Endothelial cell of umbilical vein (primary cell): ENCODE measurements around the gene UGT2B28. TPM values are rescaled to one million over a fixed set of nuclear protein-coding genes. Genes with fewer than 3 reads are reported as not detected.
"Not testable (repeated sequence)": the region's sequence is repeated elsewhere in the genome, so short reads cannot be mapped to it uniquely, and the experiment has no call there.

ENCODE experiments used
- BruUV-seq: library from RNA; stranded (reverse); fragments of 400-500 nt; replicated peaks from 2 replicates; lab custom pipeline; 2021; lab: Mats Ljungman, UMichigan
- CTCF ChIA-PET: fragments of 300-600, 350-600 bp; sonication (Branson Sonifier 250); formaldehyde crosslinking; loops from one replicate; lab custom pipeline; 2021; ENCODE audit warnings: antibody characterized with exemption, inconsistent platforms; lab: Charles Lee
- POLR2A ChIA-PET: fragments of 300-600, 350-600 bp; sonication (Branson Sonifier 250); formaldehyde crosslinking; loops from one replicate; lab custom pipeline; 2021; ENCODE audit warnings: antibody characterized with exemption, inconsistent platforms; lab: Charles Lee
- DNase-seq: peaks from one replicate; pipeline ENCODE4 v3.0.0-alpha.2; 2011; ENCODE audit warnings: low read depth, low spot score
- FAIRE-seq: peaks from 2 replicates; lab custom pipeline; 2011; peaks lifted over from hg19 to GRCh38; lab: Jason Lieb, UNC
- H2AFZ ChIP-seq: 2 replicates; pipeline ENCODE4 v1.6.0; 2012; ENCODE audit warnings: low read depth, low read length, control low read depth, inconsistent platforms
- H3K27ac ChIP-seq: 2 replicates; pipeline ENCODE4 v1.5.1; 2011; ENCODE audit warnings: low read depth, mild to moderate bottlenecking, control low read depth, low read length, moderate library complexity; ENCODE audit not compliant: insufficient read depth
- H3K27me3 ChIP-seq, 2 experiments: 2 replicates each; pipeline versions ENCODE4 v1.6.0 to v1.6.1; 2011; ENCODE audit warnings: low read length in 2 of 2, mixed read lengths in 1 of 2; ENCODE audit not compliant: control insufficient read depth in 2 of 2, insufficient read depth in 2 of 2
- H3K36me3 ChIP-seq, 2 experiments: 2 replicates in 1 of 2; 3 replicates in 1 of 2; pipeline ENCODE4 v1.5.1; 2011; ENCODE audit warnings: low read length in 2 of 2, mild to moderate bottlenecking in 1 of 2, moderate library complexity in 1 of 2; ENCODE audit not compliant: control insufficient read depth in 2 of 2, insufficient read depth in 2 of 2; ENCODE audit errors: extremely low read depth in 1 of 2
- H3K4me1 ChIP-seq: 3 replicates; pipeline ENCODE4 v1.5.1; 2011; ENCODE audit warnings: mild to moderate bottlenecking, low read length; ENCODE audit not compliant: control insufficient read depth, insufficient read depth; ENCODE audit errors: extremely low read depth
- H3K4me2 ChIP-seq: 2 replicates; pipeline ENCODE4 v1.6.1; 2011; ENCODE audit warnings: low read length, control low read depth, mixed read lengths; ENCODE audit not compliant: insufficient read depth
- H3K4me3 ChIP-seq, 3 experiments: fragments of 200-600 bp in 1 of 3; sonication (generic), shearing (Covaris generic) in 1 of 3; replicated peaks in 1 of 3; 2 replicates each; pipeline ENCODE4 v1.5.1; 2011 to 2016; ENCODE audit warnings: control low read depth in 3 of 3, low read length in 3 of 3, mild to moderate bottlenecking in 2 of 3, inconsistent platforms in 1 of 3, low read depth in 1 of 3, moderate library complexity in 1 of 3; ENCODE audit not compliant: insufficient read depth in 1 of 3
- H3K79me2 ChIP-seq: 2 replicates; pipeline ENCODE4 v1.6.0; 2012; ENCODE audit warnings: low read length, inconsistent platforms; ENCODE audit not compliant: control insufficient read depth, insufficient read depth
- H3K9ac ChIP-seq: replicated peaks from 2 replicates; pipeline ENCODE3; 2011; ENCODE audit warnings: low read length, control low read depth; ENCODE audit not compliant: insufficient read depth; ENCODE audit errors: extremely low read depth
- H3K9me1 ChIP-seq: replicated peaks from 3 replicates; pipeline ENCODE4 v1.6.0; 2011; ENCODE audit warnings: mild to moderate bottlenecking, low read length; ENCODE audit not compliant: control insufficient read depth, insufficient read depth; ENCODE audit errors: extremely low read depth
- H3K9me3 ChIP-seq: replicated peaks from 2 replicates; pipeline ENCODE4 v1.5.1; 2012; ENCODE audit warnings: low read length, inconsistent platforms; ENCODE audit not compliant: control insufficient read depth, insufficient read depth
- H4K20me1 ChIP-seq: replicated peaks from 2 replicates; pipeline ENCODE3; 2011; ENCODE audit warnings: mild to moderate bottlenecking, low read length; ENCODE audit not compliant: control insufficient read depth, insufficient read depth; ENCODE audit errors: extremely low read depth
- EZH2 ChIP-seq: IDR thresholded peaks from 2 replicates; pipeline ENCODE4 v1.6.1; 2012; ENCODE audit warnings: borderline replicate concordance, low read depth, mild to moderate bottlenecking, moderate library complexity, low read length, inconsistent platforms; ENCODE audit not compliant: severe bottlenecking
- JUN ChIP-seq: IDR thresholded peaks from 2 replicates; pipeline ENCODE4 v1.6.1; 2011; ENCODE audit warnings: borderline replicate concordance, low read depth; ENCODE audit not compliant: insufficient read length, insufficient read depth
- MYC ChIP-seq: IDR thresholded peaks from one replicate; pipeline ENCODE4 v1.6.1; 2011; ENCODE audit warnings: mild to moderate bottlenecking, low read depth, low read length
- POLR2A ChIP-seq: IDR thresholded peaks from 2 replicates; pipeline ENCODE4 v1.6.1; 2012; ENCODE audit warnings: low read depth, mild to moderate bottlenecking, control low read depth, low read length
- POLR2AphosphoS5 ChIP-seq: IDR thresholded peaks from 2 replicates; pipeline ENCODE4 v1.6.1; 2012; ENCODE audit warnings: low read depth, mild to moderate bottlenecking, control low read depth, low read length, moderate library complexity; ENCODE audit not compliant: insufficient read depth
- dilution Hi-C: fragments of 300-500 bp; cut with MboI; formaldehyde crosslinking; loops from one replicate; pipeline ENCODE4 v1.15.0; 2019; ENCODE audit warnings: low sequenced_read_pairs; ENCODE audit not compliant: extremely low pct_ligation_motif_present
- intact Hi-C: fragments of 100-400 bp; cut with micrococcal nuclease; formaldehyde crosslinking; loops from one replicate; pipeline ENCODE4 v1.10.0; 2022
- polyA plus RNA-seq, 4 experiments: library from polyadenylated mRNA; depleted of rRNA in 3 of 4; stranded (reverse) in 3 of 4; unstranded in 1 of 4; fragments of >200 nt; gene quantifications; 2 replicates each; pipeline versions ENCODE4 v1.2.1 to v1.2.3, GENCODE V29; 2011 to 2012; ENCODE audit warnings: missing spikeins in 1 of 4
- total RNA-seq: library from RNA; stranded (reverse); gene quantifications from 2 replicates; pipeline ENCODE4 v1.2.3, GENCODE V29; 2021
- TF ChIP-seq, protein P1 (sequence below), 2 donors: IDR thresholded peaks; 1 replicate in 1 of 2; 2 replicates in 1 of 2; pipeline ENCODE4 v1.5.1; 2011; ENCODE audit warnings: low read length in 2 of 2, mild to moderate bottlenecking in 2 of 2, moderate library complexity in 2 of 2, control low read depth in 1 of 2, inconsistent platforms in 1 of 2, low read depth in 1 of 2; ENCODE audit not compliant: insufficient read depth in 1 of 2; ENCODE audit errors: extremely low read depth in 1 of 2
- TF ChIP-seq, protein P2 (sequence below): IDR thresholded peaks from 2 replicates; pipeline ENCODE4 v1.6.1; 2011; ENCODE audit not compliant: insufficient read depth, insufficient read length

The UGT2B28 gene
- total and polyA plus RNA-seq, 2 donors (not counting 3 experiments of a cell fraction or from before 2014, with no cell fraction given) = not detected

DNA sequence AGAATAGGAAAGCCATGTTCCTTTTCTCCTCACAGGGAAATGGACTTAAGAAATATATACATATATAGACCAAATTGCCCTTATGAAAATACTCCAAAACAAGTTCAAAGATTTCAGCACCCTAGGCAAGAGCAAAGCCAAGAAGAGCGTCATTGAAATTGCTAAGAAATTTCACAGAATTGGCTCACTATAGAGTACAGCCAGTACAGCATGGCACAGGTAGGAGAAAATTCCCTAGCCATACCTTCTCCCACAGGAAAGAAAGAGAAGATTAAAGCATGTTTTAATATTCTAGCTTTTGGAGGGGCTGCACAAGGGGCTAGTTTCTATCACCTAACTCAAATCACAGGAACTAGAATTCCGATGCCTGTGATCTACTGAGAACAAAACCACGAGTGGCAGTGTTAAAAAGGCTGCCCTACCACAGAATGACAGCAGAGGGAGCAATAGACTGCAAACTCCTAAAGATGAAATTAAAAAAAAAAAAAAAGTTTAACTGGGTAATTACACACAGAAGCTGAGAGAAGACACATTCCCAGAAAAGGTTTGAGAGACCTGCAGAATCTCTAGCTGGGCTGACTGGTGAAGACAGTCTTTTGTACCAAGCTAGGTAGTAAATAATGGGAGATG, 37.5 kb downstream of the UGT2B28 start:
- H3K9ac ChIP-seq, H3K79me2 ChIP-seq, H3K4me2 ChIP-seq, dilution Hi-C loops, H3K27me3 ChIP-seq, H3K4me3 ChIP-seq, H3K4me1 ChIP-seq, H4K20me1 ChIP-seq, POLR2A ChIA-PET, BruUV-seq, H2AFZ ChIP-seq, H3K9me3 ChIP-seq, H3K36me3 ChIP-seq, H3K27ac ChIP-seq, H3K9me1 ChIP-seq: not testable (repeated sequence)
- CTCF ChIA-PET = interaction anchor here (0.6 to 1.9 kb wide), 14 partner anchors 9 to 1242 kb away, joined by 3 to 17 read pairs (median 6); no protein-coding TSS in a partner anchor
- TF ChIP-seq, protein P1, sequence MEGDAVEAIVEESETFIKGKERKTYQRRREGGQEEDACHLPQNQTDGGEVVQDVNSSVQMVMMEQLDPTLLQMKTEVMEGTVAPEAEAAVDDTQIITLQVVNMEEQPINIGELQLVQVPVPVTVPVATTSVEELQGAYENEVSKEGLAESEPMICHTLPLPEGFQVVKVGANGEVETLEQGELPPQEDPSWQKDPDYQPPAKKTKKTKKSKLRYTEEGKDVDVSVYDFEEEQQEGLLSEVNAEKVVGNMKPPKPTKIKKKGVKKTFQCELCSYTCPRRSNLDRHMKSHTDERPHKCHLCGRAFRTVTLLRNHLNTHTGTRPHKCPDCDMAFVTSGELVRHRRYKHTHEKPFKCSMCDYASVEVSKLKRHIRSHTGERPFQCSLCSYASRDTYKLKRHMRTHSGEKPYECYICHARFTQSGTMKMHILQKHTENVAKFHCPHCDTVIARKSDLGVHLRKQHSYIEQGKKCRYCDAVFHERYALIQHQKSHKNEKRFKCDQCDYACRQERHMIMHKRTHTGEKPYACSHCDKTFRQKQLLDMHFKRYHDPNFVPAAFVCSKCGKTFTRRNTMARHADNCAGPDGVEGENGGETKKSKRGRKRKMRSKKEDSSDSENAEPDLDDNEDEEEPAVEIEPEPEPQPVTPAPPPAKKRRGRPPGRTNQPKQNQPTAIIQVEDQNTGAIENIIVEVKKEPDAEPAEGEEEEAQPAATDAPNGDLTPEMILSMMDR (IDR thresholded peaks at IDR 0.05; ENCODE audit: extremely low read depth in 1 of 2, insufficient read depth in 1 of 2, low read depth in 1 of 2, low read length in 2 of 2) = peak; percentile 16 to 37
- intact Hi-C loops = loop anchor here (1.0 to 2.0 kb wide), 4 partner anchors 300 to 1241 kb away; no protein-coding TSS in a partner anchor
- FAIRE-seq (peak; percentile 44), DNase-seq (peak; percentile 5)

DNA sequence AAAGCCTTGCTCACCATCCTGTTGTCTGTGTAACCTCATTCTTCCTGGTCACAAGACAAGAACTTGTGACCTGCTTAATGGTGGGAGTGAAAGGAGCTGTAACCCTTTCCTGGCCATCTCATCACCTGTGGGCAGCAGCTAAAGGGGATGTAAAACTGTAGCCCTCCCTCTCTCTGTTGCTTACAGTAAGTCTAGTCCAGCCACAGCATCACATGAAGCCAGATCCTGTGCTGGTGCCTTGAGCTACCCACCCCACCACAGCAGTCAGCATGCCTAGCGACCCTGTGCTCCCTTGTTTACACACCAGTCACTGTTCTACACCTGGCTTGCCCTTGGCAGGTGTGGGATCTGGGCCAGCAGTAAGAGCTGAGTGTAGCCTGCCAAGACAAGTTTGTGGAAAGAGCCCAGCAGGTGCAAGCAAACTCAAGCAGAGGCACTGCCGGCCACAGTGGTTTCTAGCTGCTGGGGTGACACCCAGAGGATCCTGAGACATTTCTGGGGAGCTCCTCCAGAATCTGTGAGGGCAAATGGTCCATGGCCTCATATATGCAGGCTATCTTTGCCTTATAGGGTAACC, 41.0 kb downstream of the UGT2B28 start:
- DNase-seq (no peak), FAIRE-seq (no peak)
- Histone ChIP-seq H3K4me3 (no peak overlapping the region), H3K4me1 (no peaks in the 10 kb centered on the region), H3K27me3 (no peaks in the 10 kb centered on the region), H3K9me1 (no peaks in the 10 kb centered on the region), H3K36me3 (no peaks in the 10 kb centered on the region), H3K9me3 (no peaks in the 10 kb centered on the region), H3K79me2 (no peaks in the 10 kb centered on the region), H4K20me1 (no peaks in the 10 kb centered on the region), H3K27ac (no peak overlapping the region), H3K9ac (no peak overlapping the region), H2AFZ (no peak overlapping the region), H3K4me2 (no peak overlapping the region)
- TF ChIP-seq POLR2A (no peak), POLR2AphosphoS5 (no peak), MYC (no peak), JUN (no peak), EZH2 (no peak)
- TF ChIP-seq, protein P2, sequence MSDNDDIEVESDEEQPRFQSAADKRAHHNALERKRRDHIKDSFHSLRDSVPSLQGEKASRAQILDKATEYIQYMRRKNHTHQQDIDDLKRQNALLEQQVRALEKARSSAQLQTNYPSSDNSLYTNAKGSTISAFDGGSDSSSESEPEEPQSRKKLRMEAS = no peak
- TF ChIP-seq, protein P1 (IDR thresholded peaks at IDR 0.05; ENCODE audit: extremely low read depth in 1 of 2, insufficient read depth in 1 of 2, low read depth in 1 of 2, low read length in 2 of 2) = no peak
- ChIA-PET POLR2A (no interaction called here), CTCF (interaction anchor here (1.5 kb wide), 1 partner anchor 575 kb away, joined by 4 read pairs; no protein-coding TSS in a partner anchor)
- intact Hi-C loops (no loop called here), dilution Hi-C loops (no loop called here)
- BruUV-seq = no TSS peak
